ENCODE data around the gene PAWR. TPM values are rescaled to one million over a fixed set of nuclear protein-coding genes. Genes with fewer than 3 reads are reported as not detected.

PAWR gene
- total RNA-seq, 1 donor: 15.0 TPM

- TF ChIP-seq, protein P1, sequence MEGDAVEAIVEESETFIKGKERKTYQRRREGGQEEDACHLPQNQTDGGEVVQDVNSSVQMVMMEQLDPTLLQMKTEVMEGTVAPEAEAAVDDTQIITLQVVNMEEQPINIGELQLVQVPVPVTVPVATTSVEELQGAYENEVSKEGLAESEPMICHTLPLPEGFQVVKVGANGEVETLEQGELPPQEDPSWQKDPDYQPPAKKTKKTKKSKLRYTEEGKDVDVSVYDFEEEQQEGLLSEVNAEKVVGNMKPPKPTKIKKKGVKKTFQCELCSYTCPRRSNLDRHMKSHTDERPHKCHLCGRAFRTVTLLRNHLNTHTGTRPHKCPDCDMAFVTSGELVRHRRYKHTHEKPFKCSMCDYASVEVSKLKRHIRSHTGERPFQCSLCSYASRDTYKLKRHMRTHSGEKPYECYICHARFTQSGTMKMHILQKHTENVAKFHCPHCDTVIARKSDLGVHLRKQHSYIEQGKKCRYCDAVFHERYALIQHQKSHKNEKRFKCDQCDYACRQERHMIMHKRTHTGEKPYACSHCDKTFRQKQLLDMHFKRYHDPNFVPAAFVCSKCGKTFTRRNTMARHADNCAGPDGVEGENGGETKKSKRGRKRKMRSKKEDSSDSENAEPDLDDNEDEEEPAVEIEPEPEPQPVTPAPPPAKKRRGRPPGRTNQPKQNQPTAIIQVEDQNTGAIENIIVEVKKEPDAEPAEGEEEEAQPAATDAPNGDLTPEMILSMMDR (IDR thresholded peaks at IDR 0.05; ENCODE audit: insufficient read depth, low read length): no peak
- H3K4me3 ChIP-seq (ENCODE audit: low read depth, low read length): no peak overlapping the region
- no peak for DNase-seq (ENCODE audit: low read depth)
Observed at GRCh38 chr12:79601908-79602307, 88.9 kb downstream of the PAWR start.

DNA sequence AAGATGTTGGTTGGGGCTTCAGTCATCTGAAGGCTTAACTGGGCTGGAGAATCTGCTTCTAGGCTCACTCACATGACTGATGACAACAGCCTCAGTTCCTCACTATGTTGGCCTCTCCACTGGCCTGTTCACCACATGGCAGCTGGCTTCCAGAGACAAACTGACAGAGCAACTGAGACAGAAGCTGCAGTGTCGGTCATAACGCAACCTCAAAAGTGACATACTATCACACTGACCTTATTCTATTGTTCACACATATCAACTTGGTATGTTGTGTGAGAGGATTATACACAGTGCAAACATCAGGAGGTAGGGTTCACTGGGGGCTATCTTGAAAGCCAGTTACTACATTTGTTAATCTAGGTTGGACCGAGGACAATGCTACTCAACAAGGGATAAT, 92.9 kb downstream of the PAWR start:
- TF ChIP-seq, protein P1 (IDR thresholded peaks at IDR 0.05; ENCODE audit: insufficient read depth, low read length): no peak
- no peak overlapping the region for H3K4me3 ChIP-seq (ENCODE audit: low read depth, low read length)
- no peak for DNase-seq (ENCODE audit: low read depth)

DNA sequence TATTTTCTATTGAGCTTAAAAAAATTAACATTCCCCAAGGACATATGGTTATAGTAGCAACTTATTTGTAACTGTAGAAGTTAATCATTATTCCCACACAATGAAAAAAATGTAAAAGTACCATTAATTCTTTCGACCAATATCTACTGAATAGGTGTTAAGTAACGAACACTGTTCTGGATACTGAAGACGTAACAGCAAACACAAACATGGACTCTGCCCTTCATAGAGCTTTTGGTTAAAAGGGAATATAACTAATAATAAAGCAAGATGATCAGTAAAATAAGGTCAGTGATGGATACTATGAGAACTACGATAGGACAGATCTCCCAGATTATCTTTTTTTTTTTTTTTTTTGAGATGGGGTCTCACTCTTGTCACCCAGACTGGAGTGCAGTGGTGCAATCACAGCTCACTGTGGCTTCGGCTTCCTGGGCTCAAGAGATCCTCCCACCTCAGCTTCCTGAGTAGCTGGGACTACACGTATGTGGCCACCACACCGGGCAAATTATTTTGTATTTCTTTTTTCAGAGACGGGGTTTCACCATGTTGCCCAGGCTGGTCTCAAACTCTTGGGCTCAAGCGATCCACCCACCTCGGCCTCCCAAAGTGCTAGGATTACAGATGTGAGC, 93.9 kb downstream of the PAWR start:
- DNase-seq (ENCODE audit: low read depth): no peak
- H3K4me3 ChIP-seq (ENCODE audit: low read depth, low read length): no peak overlapping the region
- TF ChIP-seq, protein P1 (IDR thresholded peaks at IDR 0.05; ENCODE audit: insufficient read depth, low read length): no peak

DNA sequence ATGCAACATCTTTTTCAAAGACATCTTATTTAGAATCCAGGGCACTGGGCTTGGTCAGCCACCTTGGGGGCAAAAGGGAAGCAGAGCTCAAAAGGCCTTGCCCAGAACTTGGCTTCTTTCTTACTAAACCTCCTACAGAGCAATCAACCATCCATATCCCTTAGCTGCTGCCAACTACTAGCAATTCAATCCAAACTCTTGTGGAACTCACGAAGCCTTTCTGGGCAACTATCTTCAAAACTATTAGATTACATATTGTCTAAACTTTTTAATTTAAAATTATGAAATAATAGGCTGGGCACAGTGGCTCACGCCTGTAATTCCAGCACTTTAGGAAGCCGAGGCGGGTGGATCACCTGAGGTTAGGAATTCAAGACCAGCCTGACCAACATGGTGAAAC, 95.5 kb downstream of the PAWR start:
- no peak overlapping the region for H3K4me3 ChIP-seq (ENCODE audit: low read depth, low read length)
- TF ChIP-seq, protein P1 (IDR thresholded peaks at IDR 0.05; ENCODE audit: insufficient read depth, low read length): no peak
- no peak for DNase-seq (ENCODE audit: low read depth)

DNA sequence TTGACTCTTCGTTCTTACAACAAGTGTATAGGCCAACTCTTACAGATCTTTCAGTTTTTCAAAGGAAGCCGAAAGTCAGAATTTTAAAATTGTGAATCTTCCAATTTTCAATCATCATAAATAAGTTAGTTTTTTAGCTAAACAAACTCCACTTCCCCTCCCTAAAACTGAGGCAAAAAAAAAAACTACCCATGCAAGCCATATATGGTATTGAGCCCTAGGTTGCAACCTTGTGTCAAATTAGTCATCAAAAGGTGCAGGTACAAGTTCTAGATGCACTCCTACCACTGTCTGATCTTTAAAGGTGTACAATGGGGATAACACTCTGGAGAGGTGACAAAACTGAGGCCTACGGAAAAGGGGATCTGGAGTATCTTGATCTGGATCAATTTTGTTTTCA, 97.9 kb downstream of the PAWR start:
- H3K4me3 ChIP-seq (ENCODE audit: low read depth, low read length): no peak overlapping the region
- DNase-seq (ENCODE audit: low read depth): no peak

DNA sequence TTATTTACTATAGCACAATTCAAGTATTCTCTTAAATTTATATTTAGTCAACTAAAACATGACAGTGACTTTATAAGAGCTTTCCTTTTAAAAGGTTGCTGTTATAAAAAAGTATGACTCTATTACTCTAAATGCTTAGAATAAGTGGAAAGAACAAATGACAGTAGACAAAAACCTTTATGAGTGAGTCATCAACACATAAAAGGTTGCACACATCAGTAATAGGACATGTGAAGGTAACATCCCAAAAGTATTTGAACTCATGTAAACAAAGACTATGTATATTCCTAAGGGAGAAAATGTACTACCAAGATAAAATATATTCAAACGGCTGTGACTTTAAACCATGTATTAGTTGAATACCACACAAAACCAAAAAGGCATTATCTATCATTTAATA, 98.8 kb downstream of the PAWR start:
- TF ChIP-seq, protein P1 (IDR thresholded peaks at IDR 0.05; ENCODE audit: insufficient read depth, low read length): no peak
- no peak for DNase-seq (ENCODE audit: low read depth)
- H3K4me3 ChIP-seq (ENCODE audit: low read depth, low read length): no peak overlapping the region

More for the DNA sequence above, 97.9 kb downstream of the PAWR start:
- TF ChIP-seq, protein P1 (IDR thresholded peaks at IDR 0.05; ENCODE audit: insufficient read depth, low read length): no peak

GRCh38 chr12:79590751-79591150, 100.0 kb downstream of the PAWR start:
- TF ChIP-seq, protein P1 (IDR thresholded peaks at IDR 0.05; ENCODE audit: insufficient read depth, low read length): no peak
- H3K4me3 ChIP-seq (ENCODE audit: low read depth, low read length): no peak overlapping the region

More at GRCh38 chr12:79590751-79591150, 100.0 kb downstream of the PAWR start:
- DNase-seq (ENCODE audit: low read depth): no peak
